GM18517 (cell line): ENCODE results near the gene MYL3.

Experiments used
- ATAC-seq: cut with Tn5 transposase; IDR thresholded peaks from one replicate; pipeline ENCODE4 v1.9.1; 2021; ENCODE audit warnings: mild to moderate bottlenecking, moderate library complexity; ENCODE audit not compliant: unreplicated experiment

The MYL3 gene

GRCh38 chr3:46899151-46900006, 36.1 kb upstream of the MYL3 start:
- ATAC-seq: no peak

- no peak for ATAC-seq
These were observed 35.3 kb upstream of the MYL3 start for GRCh38 chr3:46898321-46899150.

GRCh38 chr3:46897829-46898320, 34.6 kb upstream of the MYL3 start:
- ATAC-seq: no peak

GRCh38 chr3:46897031-46897430, 33.8 kb upstream of the MYL3 start:
- ATAC-seq: no peak

- no peak for ATAC-seq
These were observed 33.1 kb upstream of the MYL3 start for GRCh38 chr3:46896386-46896785.

GRCh38 chr3:46895761-46896160, 32.5 kb upstream of the MYL3 start:
- no peak for ATAC-seq

- no peak for ATAC-seq
These were observed 32.0 kb upstream of the MYL3 start for GRCh38 chr3:46895204-46895660.

GRCh38 chr3:46894256-46894655, 31.0 kb upstream of the MYL3 start:
- ATAC-seq: no peak

- ATAC-seq: no peak
These were observed 30.5 kb upstream of the MYL3 start for GRCh38 chr3:46893763-46894162.

GRCh38 chr3:46893146-46893748, 30.0 kb upstream of the MYL3 start:
- no peak for ATAC-seq

- ATAC-seq: no peak
These were observed 29.3 kb upstream of the MYL3 start for GRCh38 chr3:46892285-46893145.

- ATAC-seq: no peak
These were observed 27.9 kb upstream of the MYL3 start for GRCh38 chr3:46891132-46891531.

- no peak for ATAC-seq
These were observed 26.9 kb upstream of the MYL3 start for GRCh38 chr3:46890132-46890531.

- no peak for ATAC-seq
These were observed 26.3 kb upstream of the MYL3 start for GRCh38 chr3:46889381-46890110.

- ATAC-seq: no peak
These were observed 25.5 kb upstream of the MYL3 start for GRCh38 chr3:46888705-46889104.

- ATAC-seq: no peak
These were observed 24.8 kb upstream of the MYL3 start for GRCh38 chr3:46887980-46888494.

GRCh38 chr3:46885612-46886011, 22.4 kb upstream of the MYL3 start:
- ATAC-seq: no peak

GRCh38 chr3:46884929-46885328, 21.7 kb upstream of the MYL3 start:
- no peak for ATAC-seq

- no peak for ATAC-seq
These were observed 21.2 kb upstream of the MYL3 start for GRCh38 chr3:46884427-46884826.

- no peak for ATAC-seq
These were observed 20.6 kb upstream of the MYL3 start for GRCh38 chr3:46883830-46884185.
